Mucosa of rectum (tissue), 2 donors: ENCODE data around the gene ZFR2.

ENCODE experiments used
- H3K27ac ChIP-seq, 2 donors: one replicate each; pipeline ENCODE4 v1.7.0; 2013; ENCODE audit warnings: inconsistent platforms in 2 of 2, low read depth in 2 of 2, low read length in 2 of 2
- H3K27me3 ChIP-seq, 2 donors: one replicate each; pipeline ENCODE4 v1.7.0; 2013; ENCODE audit warnings: low read length in 2 of 2; ENCODE audit not compliant: control insufficient read depth in 2 of 2, insufficient read depth in 2 of 2
- H3K36me3 ChIP-seq, 2 donors: one replicate each; pipeline ENCODE4 v1.7.0; 2013; ENCODE audit warnings: low read length in 2 of 2; ENCODE audit not compliant: control insufficient read depth in 2 of 2, insufficient read depth in 2 of 2
- H3K4me1 ChIP-seq, 2 donors: one replicate each; pipeline ENCODE4 v1.7.0; 2013; ENCODE audit warnings: low read length in 2 of 2, mild to moderate bottlenecking in 1 of 2; ENCODE audit not compliant: control insufficient read depth in 2 of 2, insufficient read depth in 2 of 2
- H3K4me3 ChIP-seq, 2 donors: one replicate each; pipeline ENCODE4 v1.7.0; 2013; ENCODE audit warnings: low read length in 2 of 2
- H3K9ac ChIP-seq, 2 donors: one replicate each; pipeline ENCODE4 v1.7.0; 2013; ENCODE audit warnings: low read length in 2 of 2, low read depth in 1 of 2, mild to moderate bottlenecking in 1 of 2
- H3K9me3 ChIP-seq, 2 donors: one replicate each; pipeline ENCODE4 v1.7.0; 2013; ENCODE audit warnings: low read length in 2 of 2; ENCODE audit not compliant: control insufficient read depth in 2 of 2
- donor health status: healthy.
- donor health status: Normal muscosa, but diverticular disease.

ZFR2 gene

GRCh38 chr19:3852614-3853254 lies 16.1 kb downstream of the ZFR2 start:
- Histone ChIP-seq H3K4me3 (no peak overlapping the region), H3K27ac (no peak overlapping the region), H3K36me3 (no peaks in the 10 kb centered on the region), H3K27me3 (no peaks in the 10 kb centered on the region), H3K9me3 (peaks cover 2 to 3% of the 10 kb centered on the region in 2 donors), H3K4me1 (peaks cover 0 to 4% of the 10 kb centered on the region in 2 donors), H3K9ac (no peak overlapping the region)

GRCh38 chr19:3852177-3852511 lies 16.7 kb downstream of the ZFR2 start:
- Histone ChIP-seq H3K4me3 (no peak overlapping the region), H3K27ac (no peak overlapping the region), H3K36me3 (no peaks in the 10 kb centered on the region), H3K4me1 (peaks cover 0 to 4% of the 10 kb centered on the region in 2 donors), H3K9ac (no peak overlapping the region), H3K27me3 (no peaks in the 10 kb centered on the region), H3K9me3 (peaks cover 2 to 3% of the 10 kb centered on the region in 2 donors)

GRCh38 chr19:3851254-3852176 lies 17.3 kb downstream of the ZFR2 start:
- Histone ChIP-seq H3K36me3 (no peaks in the 10 kb centered on the region), H3K4me3 (no peak overlapping the region), H3K9ac (no peak overlapping the region), H3K4me1 (peaks cover 0 to 4% of the 10 kb centered on the region in 2 donors), H3K27me3 (no peaks in the 10 kb centered on the region), H3K27ac (no peak overlapping the region), H3K9me3 (peaks cover 2 to 3% of the 10 kb centered on the region in 2 donors)

GRCh38 chr19:3850320-3850972 lies 18.4 kb downstream of the ZFR2 start:
- H3K27ac ChIP-seq: no peak overlapping the region
- no peaks in the 10 kb centered on the region for H3K27me3 ChIP-seq
- peaks cover 2 to 3% of the 10 kb centered on the region in 2 donors for H3K9me3 ChIP-seq
- no peak overlapping the region for H3K4me3 ChIP-seq
- no peaks in the 10 kb centered on the region for H3K36me3 ChIP-seq
- no peak overlapping the region for H3K9ac ChIP-seq
- peaks cover 0 to 1% of the 10 kb centered on the region in 2 donors for H3K4me1 ChIP-seq

- Histone ChIP-seq H3K36me3 (no peaks in the 10 kb centered on the region), H3K4me3 (no peak overlapping the region), H3K4me1 (no peaks in the 10 kb centered on the region), H3K9ac (no peak overlapping the region), H3K27me3 (no peaks in the 10 kb centered on the region), H3K9me3 (peaks cover 2 to 3% of the 10 kb centered on the region in 2 donors), H3K27ac (no peak overlapping the region)
These were observed 19.1 kb downstream of the ZFR2 start for GRCh38 chr19:3849787-3850186.

- Histone ChIP-seq H3K36me3 (no peaks in the 10 kb centered on the region), H3K9me3 (peaks cover 2 to 3% of the 10 kb centered on the region in 2 donors), H3K4me1 (no peaks in the 10 kb centered on the region), H3K9ac (no peak overlapping the region), H3K4me3 (no peak overlapping the region), H3K27ac (no peak overlapping the region), H3K27me3 (no peaks in the 10 kb centered on the region)
These were observed 19.7 kb downstream of the ZFR2 start for GRCh38 chr19:3849092-3849491.

- H3K9ac ChIP-seq: no peak overlapping the region
- H3K36me3 ChIP-seq: no peaks in the 10 kb centered on the region
- no peaks in the 10 kb centered on the region for H3K9me3 ChIP-seq
- H3K4me1 ChIP-seq: no peaks in the 10 kb centered on the region
- H3K27me3 ChIP-seq: peaks cover 0 to 2% of the 10 kb centered on the region in 2 donors
- H3K27ac ChIP-seq: no peak overlapping the region
- no peak overlapping the region for H3K4me3 ChIP-seq
These were observed 24.2 kb downstream of the ZFR2 start for GRCh38 chr19:3844596-3844995.

GRCh38 chr19:3842948-3843347 lies 25.9 kb downstream of the ZFR2 start:
- no peak overlapping the region for H3K4me3 ChIP-seq

GRCh38 chr19:3840804-3841203 lies 28.0 kb downstream of the ZFR2 start:
- Histone ChIP-seq H3K9ac (no peak overlapping the region), H3K27me3 (peaks cover 0 to 2% of the 10 kb centered on the region in 2 donors), H3K9me3 (no peaks in the 10 kb centered on the region), H3K4me3 (no peak overlapping the region), H3K36me3 (no peaks in the 10 kb centered on the region), H3K27ac (no peak overlapping the region), H3K4me1 (no peaks in the 10 kb centered on the region)

More at GRCh38 chr19:3842948-3843347, 25.9 kb downstream of the ZFR2 start:
- Histone ChIP-seq H3K9ac (no peak overlapping the region), H3K27ac (no peak overlapping the region), H3K27me3 (peaks cover 0 to 2% of the 10 kb centered on the region in 2 donors), H3K4me1 (no peaks in the 10 kb centered on the region), H3K36me3 (no peaks in the 10 kb centered on the region), H3K9me3 (no peaks in the 10 kb centered on the region)

- Histone ChIP-seq H3K9ac (no peak overlapping the region), H3K36me3 (no peaks in the 10 kb centered on the region), H3K27ac (no peak overlapping the region), H3K27me3 (peaks cover 0 to 2% of the 10 kb centered on the region in 2 donors), H3K4me3 (no peak overlapping the region), H3K4me1 (no peaks in the 10 kb centered on the region), H3K9me3 (no peaks in the 10 kb centered on the region)
These were observed 28.9 kb downstream of the ZFR2 start for GRCh38 chr19:3839941-3840340.
